Measurements from ENCODE around the gene GFER. TPM values are rescaled to one million over a fixed set of nuclear protein-coding genes. Genes with fewer than 3 reads are reported as not detected.
A peak's percentile ranks its signal among the peaks of the same experiment; 100 is the strongest.

GFER gene
- total and polyA plus RNA-seq, 9 of the 15 experiments (the other 6 are each of a cell fraction or from before 2014, with no cell fraction given): 4.3 to 53.7 (median 19.8) TPM

GRCh38 chr16:2003231-2003826, 19.3 kb downstream of the GFER start (continued):
- TF ChIP-seq CTCF (IDR thresholded peaks at IDR 0.05 in 2 of 3, conservative IDR thresholded peaks at IDR 0.05 in 1 of 3; ENCODE audit: insufficient read depth in 2 of 3, low read depth in 1 of 3, low read length in 3 of 3) (no peak), SAFB2 (IDR thresholded peaks at IDR 0.05; ENCODE audit: borderline replicate concordance, low read depth, low read length, severe bottlenecking) (no peak)

- peak; percentile 84 to 97 (median 91) for DNase-seq (ENCODE audit: extremely low read depth in 1 of 4, low spot score in 3 of 4)
- H4K20me1 ChIP-seq (replicated peaks; ENCODE audit: control insufficient read depth, insufficient read depth, low read length): peaks cover 46% of the 10 kb centered on the region
- no peaks in the 10 kb centered on the region for H3K9me3 ChIP-seq (replicated peaks; ENCODE audit: control insufficient read depth, insufficient read depth, low read depth, low read length)
- peak overlapping the region; percentile 1 to 80; a peak in 3 of 4 replicates for H3K9ac ChIP-seq (ENCODE audit: insufficient read depth in 1 of 2, low read depth in 2 of 2, low read length in 2 of 2)
- peak; percentile 96 for FAIRE-seq
- peak overlapping the region; percentile 34 for H3K4me2 ChIP-seq (ENCODE audit: insufficient read depth, low read length)
- POLR2A ChIA-PET: interaction anchor here (0.6 to 3.0 kb wide), 18 partner anchors 9 to 512 kb away, joined by 3 to 12 read pairs (median 4); partner anchors contain the start of genes ECI1, GFER, NPW and RPS2
- in situ Hi-C loops (cut with MboI): no loop called here
- H3K36me3 ChIP-seq (ENCODE audit: control insufficient read depth, insufficient read depth, low read length): peaks cover 88% of the 10 kb centered on the region; the same call in 2 of the 3 replicates
- no peak overlapping the region for H3K4me3 ChIP-seq
- H3K79me2 ChIP-seq (ENCODE audit: control insufficient read depth, insufficient read depth, low read length): peaks cover 68% of the 10 kb centered on the region
- CTCF ChIA-PET (ENCODE audit: low intra/inter-chr PET ratio): interaction anchor here (0.6 to 0.8 kb wide), 2 partner anchors 149 to 498 kb away, joined by 3 to 4 read pairs; no protein-coding TSS in a partner anchor
- peaks cover 19% of the 10 kb centered on the region for H3K9me1 ChIP-seq (ENCODE audit: control insufficient read depth, insufficient read depth, low read length)
- no peak overlapping the region for H2AFZ ChIP-seq (ENCODE audit: low read depth, low read length)
- BruUV-seq (replicated peaks): no TSS peak
- peaks cover 20 to 94% of the 10 kb centered on the region in 2 experiments for H3K4me1 ChIP-seq (replicated peaks in 1 of 2; ENCODE audit: control insufficient read depth in 2 of 2, insufficient read depth in 2 of 2, low read length in 2 of 2)
- ATAC-seq: peak; percentile 93
- H3K27ac ChIP-seq (ENCODE audit: extremely low read depth, low read depth, low read length): peak overlapping the region; percentile 47; the same call in 1 of the 3 replicates
- intact Hi-C loops (cut with micrococcal nuclease): no loop called here
- H3K27me3 ChIP-seq (ENCODE audit: control insufficient read depth in 2 of 2, insufficient read depth in 2 of 2, low read length in 2 of 2): no peaks in the 10 kb centered on the region
- WGBS (ENCODE audit: insufficient coverage, low coverage, missing lambda C conversion rate): 16% methylated on average over 31 of the region's 36 CpGs
- no peak for TF ChIP-seq GABPB1 (CRISPR knock-in tag; IDR thresholded peaks at IDR 0.05)
- no peak for TF ChIP-seq MBD1 (CRISPR knock-in tag; IDR thresholded peaks at IDR 0.05)
- TF ChIP-seq POLR2AphosphoS2 (IDR thresholded peaks at IDR 0.05; ENCODE audit: low read length): no peak
- TF ChIP-seq DLX4 (CRISPR knock-in tag; IDR thresholded peaks at IDR 0.05): no peak
- TF ChIP-seq CHD2 (IDR thresholded peaks at IDR 0.05; ENCODE audit: low read depth, low read length): no peak
- TF ChIP-seq NCOA6 (IDR thresholded peaks at IDR 0.05): no peak
- peak; percentile 57; the same call in 1 of the 2 replicates for TF ChIP-seq STAG1 (CRISPR knock-in tag; IDR thresholded peaks at IDR 0.05; ENCODE audit: borderline replicate concordance)
- TF ChIP-seq USF1 (CRISPR knock-in tag; IDR thresholded peaks at IDR 0.05): no peak; the same call in 1 of the 2 replicates
- TF ChIP-seq CBX1 (IDR thresholded peaks at IDR 0.05; ENCODE audit: low read depth): 0 out of 2 replicates have a peak, but pooled peaks have one; percentile 68
- no peak for TF ChIP-seq KDM2B (CRISPR knock-in tag; IDR thresholded peaks at IDR 0.05)
- no peak for TF ChIP-seq PTBP1 (IDR thresholded peaks at IDR 0.05; ENCODE audit: low read depth, low read length)
- TF ChIP-seq ZNF41 (CRISPR knock-in tag; conservative IDR thresholded peaks at IDR 0.05): no peak
Measured at GRCh38 chr16:2003827-2004641, 20.0 kb downstream of the GFER start.
